NT2/D1 (cell line): ENCODE data around the gene PPM1A.

Source experiments
- SUZ12 ChIP-seq: IDR thresholded peaks from 2 replicates; pipeline ENCODE4 v1.6.1; 2011; ENCODE audit not compliant: insufficient read length, insufficient read depth; ENCODE audit errors: extremely low read depth
- YY1 ChIP-seq: IDR thresholded peaks from 2 replicates; pipeline ENCODE4 v1.6.1; 2011; ENCODE audit not compliant: insufficient read length, insufficient read depth

GRCh38 chr14:60344751-60345150 is 95.7 kb downstream of the PPM1A start:
- no peak for TF ChIP-seq YY1
- TF ChIP-seq SUZ12 = no peak
